H1 (cell line): ENCODE measurements around the gene PACS1. TPM values are rescaled to one million over a fixed set of nuclear protein-coding genes. Genes with fewer than 3 reads are reported as not detected.
A peak's percentile ranks its signal among the peaks of the same experiment; 100 is the strongest.

Experiments used
- CTCF ChIA-PET: fragments of 300-600 bp; sonication (Branson Sonifier 250); formaldehyde crosslinking; loops from one replicate; lab custom pipeline; 2021; ENCODE audit not compliant: partially characterized antibody; lab: Charles Lee
- POLR2A ChIA-PET: fragments of 300-600 bp; sonication (Branson Sonifier 250); formaldehyde crosslinking; loops from one replicate; lab custom pipeline; 2021; ENCODE audit warnings: inconsistent platforms; ENCODE audit not compliant: partially characterized antibody; lab: Charles Lee
- DNase-seq, 2 experiments: peaks; one replicate each; pipeline versions ENCODE4 v3.0.0 to v3.0.0-alpha.2; 2010 to 2022; ENCODE audit warnings: low spot score in 2 of 2, low read depth in 1 of 2, mixed read lengths in 1 of 2
- FAIRE-seq: peaks from 2 replicates; lab custom pipeline; 2011; peaks lifted over from hg19 to GRCh38; lab: Jason Lieb, UNC
- H2AFZ ChIP-seq: 2 replicates; pipeline ENCODE4 v1.8.1; 2012; ENCODE audit warnings: low read length, inconsistent platforms
- H2AK5ac ChIP-seq: 2 replicates; pipeline ENCODE4 v1.6.1; 2013; ENCODE audit warnings: low read depth, low read length
- H2BK120ac ChIP-seq: replicated peaks from 2 replicates; pipeline ENCODE3; 2013; ENCODE audit warnings: low read depth, low read length, inconsistent platforms
- H2BK12ac ChIP-seq: 2 replicates; pipeline ENCODE4 v1.6.1; 2013; ENCODE audit warnings: low read depth, low read length
- H2BK15ac ChIP-seq: 2 replicates; pipeline ENCODE4 v1.6.1; 2013; ENCODE audit warnings: low read length
- H2BK20ac ChIP-seq: 2 replicates; pipeline ENCODE4 v1.6.1; 2013; ENCODE audit warnings: low read length
- H2BK5ac ChIP-seq: 2 replicates; pipeline ENCODE4 v1.6.1; 2013; ENCODE audit warnings: low read depth, low read length
- H3K14ac ChIP-seq: 2 replicates; pipeline ENCODE4 v1.6.1; 2013; ENCODE audit warnings: inconsistent platforms; ENCODE audit not compliant: insufficient read length
- H3K18ac ChIP-seq: 2 replicates; pipeline ENCODE4 v1.6.1; 2013; ENCODE audit warnings: low read length; ENCODE audit errors: extremely low read depth
- H3K23ac ChIP-seq: 2 replicates; pipeline ENCODE4 v1.6.1; 2013; ENCODE audit warnings: inconsistent platforms; ENCODE audit not compliant: insufficient read length
- H3K23me2 ChIP-seq: 2 replicates; pipeline ENCODE4 v1.6.1; 2013; ENCODE audit warnings: low read depth, low read length
- H3K27ac ChIP-seq: 2 replicates; pipeline ENCODE4 v1.6.1; 2011; ENCODE audit warnings: low read depth, low read length, inconsistent platforms
- H3K27me3 ChIP-seq, 4 experiments: replicated peaks in 1 of 4; 1 replicate in 1 of 4; 2 replicates in 3 of 4; pipeline versions ENCODE4 v1.6.1 to v1.8.1; 2011 to 2013; ENCODE audit warnings: low read length in 3 of 4, mild to moderate bottlenecking in 3 of 4, inconsistent platforms in 2 of 4, mixed read lengths in 2 of 4, moderate library complexity in 1 of 4; ENCODE audit not compliant: control insufficient read depth in 3 of 4, insufficient read depth in 3 of 4; ENCODE audit errors: extremely low read depth in 1 of 4
- H3K36me3 ChIP-seq, 4 experiments: 2 replicates each; pipeline versions ENCODE4 v1.6.1 to v1.8.1; 2011 to 2013; ENCODE audit warnings: mild to moderate bottlenecking in 4 of 4, low read length in 3 of 4, moderate library complexity in 2 of 4, control low read depth in 1 of 4, inconsistent platforms in 1 of 4; ENCODE audit not compliant: insufficient read depth in 4 of 4, control insufficient read depth in 2 of 4
- H3K4ac ChIP-seq: replicated peaks from 2 replicates; pipeline ENCODE3; 2013; ENCODE audit warnings: low read length, low read depth, mixed read lengths, inconsistent platforms; ENCODE audit not compliant: insufficient read length
- H3K4me1 ChIP-seq, 4 experiments: replicated peaks in 1 of 4; 1 replicate in 1 of 4; 2 replicates in 3 of 4; pipeline versions ENCODE4 v1.6.1 to v1.8.1; 2011 to 2013; ENCODE audit warnings: low read length in 3 of 4, inconsistent platforms in 2 of 4, mixed read lengths in 1 of 4; ENCODE audit not compliant: insufficient read depth in 4 of 4, control insufficient read depth in 3 of 4
- H3K4me2 ChIP-seq, 2 experiments: 2 replicates each; pipeline versions ENCODE4 v1.6.1 to v1.8.1; 2011 to 2013; ENCODE audit warnings: low read depth in 2 of 2, low read length in 2 of 2, control low read depth in 1 of 2, inconsistent platforms in 1 of 2, mild to moderate bottlenecking in 1 of 2; ENCODE audit not compliant: insufficient read depth in 1 of 2
- H3K4me3 ChIP-seq, 4 experiments: fragments of 200-600, 300-600 bp in 1 of 4; sonication (generic), shearing (Covaris generic), sonication (Bioruptor Twin) in 1 of 4; 2 replicates each; pipeline versions ENCODE4 v1.5.1 to v1.8.1; 2011 to 2016; ENCODE audit warnings: low read length in 4 of 4, low read depth in 3 of 4, control low read depth in 2 of 4, inconsistent platforms in 2 of 4, mild to moderate bottlenecking in 2 of 4, mixed read lengths in 1 of 4, moderate library complexity in 1 of 4; ENCODE audit not compliant: insufficient read depth in 2 of 4; ENCODE audit errors: extremely low read depth in 1 of 4
- H3K56ac ChIP-seq: replicated peaks from 2 replicates; pipeline ENCODE3; 2013; ENCODE audit warnings: low read depth, mild to moderate bottlenecking, mixed read lengths, low read length, inconsistent platforms; ENCODE audit not compliant: insufficient read length
- H3K79me1 ChIP-seq: 2 replicates; pipeline ENCODE4 v1.6.1; 2013; ENCODE audit warnings: low read depth, low read length, control low read depth
- H3K79me2 ChIP-seq, 2 experiments: 2 replicates each; pipeline versions ENCODE4 v1.6.1 to v1.8.1; 2012 to 2013; ENCODE audit warnings: low read length in 2 of 2, mild to moderate bottlenecking in 2 of 2, inconsistent platforms in 1 of 2; ENCODE audit not compliant: insufficient read depth in 2 of 2, control insufficient read depth in 1 of 2
- H3K9ac ChIP-seq, 4 experiments: replicated peaks in 1 of 4; 1 replicate in 1 of 4; 2 replicates in 3 of 4; pipeline versions ENCODE4 v1.6.1 to v1.8.1; 2011 to 2013; ENCODE audit warnings: low read depth in 3 of 4, low read length in 3 of 4, control low read depth in 2 of 4, mild to moderate bottlenecking in 2 of 4, moderate library complexity in 2 of 4, inconsistent platforms in 1 of 4; ENCODE audit errors: extremely low read depth in 1 of 4
- H3K9me3 ChIP-seq, 2 experiments: 2 replicates each; pipeline versions ENCODE4 v1.6.1 to v1.8.1; 2012 to 2013; ENCODE audit warnings: mild to moderate bottlenecking in 2 of 2, moderate library complexity in 2 of 2, control low read depth in 1 of 2, inconsistent platforms in 1 of 2, low read depth in 1 of 2, low read length in 1 of 2, mixed read lengths in 1 of 2; ENCODE audit not compliant: insufficient read depth in 2 of 2
- H4K20me1 ChIP-seq, 2 experiments: replicated peaks in 1 of 2; 2 replicates each; pipeline versions ENCODE3 to v1.8.1; 2011 to 2013; ENCODE audit warnings: inconsistent platforms in 2 of 2, low read length in 2 of 2, mild to moderate bottlenecking in 1 of 2; ENCODE audit not compliant: insufficient read depth in 2 of 2, control insufficient read depth in 1 of 2
- H4K5ac ChIP-seq: 2 replicates; pipeline ENCODE4 v1.6.1; 2013; ENCODE audit warnings: low read length, low read depth, mixed read lengths, inconsistent platforms; ENCODE audit not compliant: insufficient read length
- H4K8ac ChIP-seq: 2 replicates; pipeline ENCODE4 v1.8.0; 2013; ENCODE audit warnings: mild to moderate bottlenecking, moderate library complexity, low read length, inconsistent platforms; ENCODE audit not compliant: insufficient read depth; ENCODE audit errors: extremely low read depth
- H4K91ac ChIP-seq: replicated peaks from 2 replicates; pipeline ENCODE3; 2013; ENCODE audit warnings: low read length, mixed read lengths, inconsistent platforms; ENCODE audit not compliant: insufficient read length
- ASH2L ChIP-seq: fragments of 200-600, 300-600 bp; sonication (generic); IDR thresholded peaks from one replicate; pipeline ENCODE4 v1.7.1; 2017; ENCODE audit warnings: low read length
- KDM4A ChIP-seq: IDR thresholded peaks from one replicate; pipeline ENCODE4 v1.7.1; 2012; ENCODE audit warnings: low read depth, mild to moderate bottlenecking, moderate library complexity, low read length, inconsistent platforms; ENCODE audit not compliant: severe bottlenecking
- PHF8 ChIP-seq: fragments of 200-600 bp; sonication (generic); conservative IDR thresholded peaks from 2 replicates; pipeline ENCODE4 v1.7.1; 2012; ENCODE audit warnings: low read depth, mild to moderate bottlenecking, inconsistent platforms, low read length, moderate library complexity
- POLR2AphosphoS5 ChIP-seq: IDR thresholded peaks from 2 replicates; pipeline ENCODE4 v1.6.1; 2011; ENCODE audit warnings: low read depth, low read length
- RAD21 ChIP-seq, 2 experiments: IDR thresholded peaks in 1 of 2; conservative IDR thresholded peaks in 1 of 2; 2 replicates each; pipeline ENCODE4 v1.6.1; 2011; ENCODE audit warnings: low read depth in 2 of 2, low read length in 2 of 2, improper control_type of control experiment in 1 of 2, inconsistent platforms in 1 of 2, mild to moderate bottlenecking in 1 of 2, moderate library complexity in 1 of 2
- SIN3A ChIP-seq, 2 experiments: IDR thresholded peaks in 1 of 2; conservative IDR thresholded peaks in 1 of 2; 2 replicates each; pipeline ENCODE4 v1.6.1; 2011 to 2012; ENCODE audit warnings: low read length in 2 of 2, improper control_type of control experiment in 1 of 2, low read depth in 1 of 2, mild to moderate bottlenecking in 1 of 2
- TAF1 ChIP-seq: IDR thresholded peaks from 2 replicates; pipeline ENCODE4 v1.6.1; 2011; ENCODE audit warnings: mild to moderate bottlenecking, low read depth, low read length
- TEAD4 ChIP-seq: IDR thresholded peaks from 2 replicates; pipeline ENCODE4 v1.6.1; 2012; ENCODE audit warnings: low read depth, low read length, inconsistent platforms, mixed read lengths
- WGBS, 2 experiments: shearing (Covaris generic) in 1 of 2; methylation state at CpG; one replicate each; pipeline versions ENCODE4 v1.1.6 to v1.1.7; 2013 to 2015; ENCODE audit warnings: low lambda C conversion rate in 2 of 2, mixed read lengths in 2 of 2, inconsistent platforms in 1 of 2, low coverage in 1 of 2, missing lambda C conversion rate in 1 of 2; ENCODE audit not compliant: insufficient replicate concordance in 2 of 2, insufficient coverage in 1 of 2, insufficient read length in 1 of 2; ENCODE audit errors: extremely low coverage in 1 of 2, missing lambda C conversion rate in 1 of 2; 5-methylcytosine and 5-hydroxymethylcytosine counted together
- polyA plus RNA-seq, 7 experiments: library from polyadenylated mRNA; depleted of rRNA in 3 of 7; stranded (reverse) in 5 of 7; unstranded in 2 of 7; fragments of >200 nt in 5 of 7; fragments of 200-250 nt in 2 of 7; gene quantifications; 1 replicate in 5 of 7; 2 replicates in 1 of 7; 4 replicates in 1 of 7; pipeline versions ENCODE4 v1.2.1 to v1.2.3, GENCODE V29; 2011 to 2013; ENCODE audit warnings: missing spikeins in 2 of 7, mixed read lengths in 2 of 7
- total RNA-seq: library from RNA; stranded (reverse); fragmentation: NEBNext Ultra II Directional; extraction: Animal tissue kit (Norgen Biotek cat#: 25700); gene quantifications from 2 replicates; pipeline ENCODE4 v1.2.1, GENCODE V29; 2021

Gene PACS1
- total and polyA plus RNA-seq, 2 of the 8 experiments (the other 6 are each of a cell fraction or from before 2014, with no cell fraction given), result 11.5 to 36.0 TPM

GRCh38 chr11:66139817-66140404 lies 69.8 kb downstream of the PACS1 start:
- CTCF ChIA-PET, result interaction anchor here (0.9 to 1.5 kb wide), 3 partner anchors 20 to 59 kb away, joined by 3 to 4 read pairs (median 3); no protein-coding TSS in a partner anchor
- H2BK5ac ChIP-seq, result no peak overlapping the region
- H3K79me2 ChIP-seq, result no peaks in the 10 kb centered on the region
- H3K23ac ChIP-seq, result no peak overlapping the region
- no peak overlapping the region; the same call in 1 of the 2 replicates for H2AK5ac ChIP-seq
- WGBS, 2 experiments, result 91% methylated on average over 7 of the region's 7 CpGs; no CpG with 5 or more reads in 1 of the 2 experiments
- H4K20me1 ChIP-seq, result no peaks in the 10 kb centered on the region
- H3K9me3 ChIP-seq, result no peaks in the 10 kb centered on the region
- H3K56ac ChIP-seq, result peak overlapping the region; percentile 55
- H3K9ac ChIP-seq, result no peak overlapping the region
- no peak overlapping the region for H3K4me2 ChIP-seq
- POLR2A ChIA-PET, result no interaction called here
- H4K91ac ChIP-seq, result no peak overlapping the region
- no peaks in the 10 kb centered on the region for H3K23me2 ChIP-seq
- no peak overlapping the region for H2BK12ac ChIP-seq
- H2BK20ac ChIP-seq, result no peak overlapping the region
- no peaks in the 10 kb centered on the region for H3K4me1 ChIP-seq
- no peaks in the 10 kb centered on the region for H3K27me3 ChIP-seq
- H4K5ac ChIP-seq, result no peak overlapping the region
- H3K79me1 ChIP-seq, result no peaks in the 10 kb centered on the region
- no peak overlapping the region for H2BK120ac ChIP-seq
- H3K36me3 ChIP-seq, result no peaks in the 10 kb centered on the region
- no peak overlapping the region for H3K27ac ChIP-seq
- H3K18ac ChIP-seq, result no peak overlapping the region
- no peak overlapping the region for H3K4me3 ChIP-seq
- no peak for TF ChIP-seq TAF1
- TF ChIP-seq PHF8, result no peak
- TF ChIP-seq RAD21 (IDR thresholded peaks at IDR 0.05 in 1 of 2, conservative IDR thresholded peaks at IDR 0.05 in 1 of 2; ENCODE audit: low read depth in 2 of 2, low read length in 2 of 2), result no peak
- no peak for TF ChIP-seq TEAD4
- no peak for TF ChIP-seq SIN3A (conservative IDR thresholded peaks at IDR 0.05 in 1 of 2, IDR thresholded peaks at IDR 0.05 in 1 of 2; ENCODE audit: low read depth in 1 of 2, low read length in 2 of 2)
- TF ChIP-seq KDM4A, result no peak
- no peak for TF ChIP-seq ASH2L
- TF ChIP-seq POLR2AphosphoS5, result no peak
- H3K4ac ChIP-seq, result no peak overlapping the region
- no peak overlapping the region for H4K8ac ChIP-seq
- H2AFZ ChIP-seq, result no peak overlapping the region
- H3K14ac ChIP-seq, result no peak overlapping the region
- no peak overlapping the region for H2BK15ac ChIP-seq
- FAIRE-seq (no peak), DNase-seq (no peak)
